PFSK-1 (cell line): ENCODE data around the gene HDAC7.

Experiments used
- FOXP2 ChIP-seq: optimal IDR thresholded peaks from 2 replicates; pipeline ENCODE3; 2011; ENCODE audit warnings: borderline replicate concordance, control low read depth, inconsistent platforms; ENCODE audit not compliant: insufficient read depth; ENCODE audit errors: extremely low read length, extremely low read depth
- POLR2AphosphoS5 ChIP-seq: IDR thresholded peaks from 2 replicates; pipeline ENCODE4 v1.6.1; 2012; ENCODE audit warnings: low read depth, mild to moderate bottlenecking, control low read depth, low read length, moderate library complexity
- REST ChIP-seq, 2 experiments: IDR thresholded peaks; 2 replicates each; pipeline versions ENCODE4 v1.6.1 to v1.8.0; 2011 to 2012; ENCODE audit warnings: low read depth in 2 of 2, low read length in 2 of 2, control low read depth in 1 of 2, inconsistent platforms in 1 of 2, mild to moderate bottlenecking in 1 of 2, moderate library complexity in 1 of 2; ENCODE audit not compliant: insufficient read depth in 1 of 2
- SIN3A ChIP-seq: IDR thresholded peaks from 2 replicates; pipeline ENCODE4 v1.6.1; 2012; ENCODE audit warnings: mild to moderate bottlenecking, low read length, moderate library complexity, borderline replicate concordance; ENCODE audit not compliant: insufficient read depth
- TAF1 ChIP-seq: IDR thresholded peaks from 2 replicates; pipeline ENCODE4 v1.6.1; 2012; ENCODE audit warnings: low read length, control low read depth, borderline replicate concordance; ENCODE audit not compliant: insufficient read depth

The HDAC7 gene

DNA sequence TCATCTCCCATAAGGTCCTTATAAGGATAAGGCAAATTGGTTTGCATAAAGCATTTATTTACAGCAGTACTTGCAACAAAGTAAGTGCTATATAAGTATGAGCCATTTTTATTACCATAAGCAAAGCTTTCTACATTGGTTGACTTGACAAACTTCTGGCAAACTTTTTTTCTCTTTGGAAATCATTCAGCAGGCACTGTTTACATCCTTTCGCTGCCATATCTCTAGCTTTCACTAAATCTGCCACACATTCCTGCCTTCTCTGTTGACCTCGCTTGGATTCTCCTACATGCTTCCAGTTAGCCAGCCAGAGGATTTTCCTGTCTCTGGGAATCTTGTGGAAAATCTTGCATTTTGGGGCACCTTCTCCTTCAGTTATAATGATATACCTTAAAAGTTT, 21.8 kb upstream of the HDAC7 start:
- TF ChIP-seq SIN3A (no peak), TAF1 (no peak), FOXP2 (no peak), REST (IDR thresholded peaks at IDR 0.05; ENCODE audit: insufficient read depth in 1 of 2, low read depth in 2 of 2, low read length in 2 of 2) (no peak), POLR2AphosphoS5 (no peak)

- no peak for TF ChIP-seq REST (IDR thresholded peaks at IDR 0.05; ENCODE audit: insufficient read depth in 1 of 2, low read depth in 2 of 2, low read length in 2 of 2)
- no peak for TF ChIP-seq SIN3A
- TF ChIP-seq POLR2AphosphoS5, result no peak
- no peak for TF ChIP-seq FOXP2
- TF ChIP-seq TAF1, result no peak
Measured at GRCh38 chr12:47840571-47840970, 20.9 kb upstream of the HDAC7 start.

DNA sequence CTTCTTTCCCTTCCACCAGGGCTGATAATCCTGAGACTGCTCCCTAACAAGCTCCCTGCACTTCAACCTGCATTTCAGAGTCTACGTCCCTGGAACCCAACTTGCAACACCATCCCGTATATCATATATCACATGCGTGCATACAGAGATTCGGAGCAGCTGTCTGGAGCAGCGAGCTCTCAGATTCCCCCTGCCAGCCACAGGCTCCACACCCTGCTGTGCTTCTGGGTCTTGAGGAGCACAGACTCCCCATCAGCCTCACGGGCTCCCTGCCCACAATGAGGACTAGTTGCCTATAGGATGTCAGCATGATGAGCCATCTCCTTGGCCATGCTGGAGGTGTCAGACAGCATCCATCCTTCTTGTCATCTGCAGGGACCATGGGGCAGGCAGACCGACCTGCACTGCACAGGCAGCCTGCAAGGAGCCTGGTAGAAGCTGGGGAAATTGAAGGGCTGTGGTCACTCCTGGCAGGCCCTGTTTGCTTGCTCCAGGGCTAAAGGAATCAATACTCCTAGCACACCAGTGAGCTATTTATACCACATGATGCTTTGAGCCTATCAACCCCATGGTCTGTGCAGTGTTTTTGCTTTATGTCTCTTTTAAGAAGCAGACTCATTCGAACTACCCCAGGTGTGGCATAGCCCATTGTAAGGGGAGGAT, 19.6 kb upstream of the HDAC7 start:
- TF ChIP-seq FOXP2, result no peak
- no peak for TF ChIP-seq POLR2AphosphoS5
- TF ChIP-seq REST (IDR thresholded peaks at IDR 0.05; ENCODE audit: insufficient read depth in 1 of 2, low read depth in 2 of 2, low read length in 2 of 2), result no peak
- TF ChIP-seq TAF1, result no peak
- TF ChIP-seq SIN3A, result no peak

GRCh38 chr12:47838286-47838931, 18.7 kb upstream of the HDAC7 start:
- TF ChIP-seq SIN3A, result no peak
- TF ChIP-seq REST (IDR thresholded peaks at IDR 0.05; ENCODE audit: insufficient read depth in 1 of 2, low read depth in 2 of 2, low read length in 2 of 2), result no peak
- no peak for TF ChIP-seq FOXP2
- no peak for TF ChIP-seq TAF1
- TF ChIP-seq POLR2AphosphoS5, result no peak
